Breast epithelium (tissue), 4 donors: ENCODE measurements around the gene CLPX. TPM values are rescaled to one million over a fixed set of nuclear protein-coding genes. Genes with fewer than 3 reads are reported as not detected.
A peak's percentile ranks its signal among the peaks of the same experiment; 100 is the strongest.

Source experiments
- DNase-seq, 2 donors: peaks; one replicate each; pipeline ENCODE4 v3.0.0-alpha.2; 2019; ENCODE audit warnings: low spot score in 2 of 2
- H3K27ac ChIP-seq, 2 donors: fragments of 200-600 bp; sonication (generic) in 1 of 2; one replicate each; pipeline ENCODE4 v1.5.1; 2016 to 2019; ENCODE audit warnings: mild to moderate bottlenecking in 1 of 2
- H3K27me3 ChIP-seq, 2 donors: fragments of 200-600 bp; sonication (generic) in 1 of 2; one replicate each; pipeline versions ENCODE4 v1.5.1 to v1.6.0; 2017 to 2019; ENCODE audit warnings: control low read depth in 1 of 2, mild to moderate bottlenecking in 1 of 2
- H3K36me3 ChIP-seq: fragments of 200-600 bp; one replicate; pipeline ENCODE4 v1.5.1; 2019
- H3K4me1 ChIP-seq, 2 donors: fragments of 200-600 bp; sonication (generic); one replicate each; pipeline ENCODE4 v1.5.1; 2016 to 2019; ENCODE audit warnings: control low read depth in 1 of 2
- H3K4me3 ChIP-seq, 3 donors: fragments of 200-600 bp; sonication (generic); 1 replicate in 2 of 3; 2 replicates in 1 of 3; pipeline ENCODE4 v1.5.1; 2016 to 2019; ENCODE audit warnings: mild to moderate bottlenecking in 3 of 3, moderate library complexity in 2 of 3
- H3K9me3 ChIP-seq, 2 donors: fragments of 200-600 bp; sonication (generic) in 1 of 2; one replicate each; pipeline ENCODE4 v1.5.1; 2016 to 2019; ENCODE audit warnings: control low read depth in 1 of 2
- POLR2A ChIP-seq: fragments of 450-650 bp; IDR thresholded peaks from one replicate; pipeline ENCODE4 v1.6.1; 2016; ENCODE audit warnings: antibody characterized with exemption, mild to moderate bottlenecking, moderate library complexity
- POLR2AphosphoS5 ChIP-seq, 3 donors: sonication (generic); formaldehyde crosslinking; IDR thresholded peaks; one replicate each; pipeline ENCODE4 v1.6.1; 2017; ENCODE audit warnings: antibody characterized with exemption in 3 of 3
- intact Hi-C: fragments of 100-400 bp; cut with DNase I; formaldehyde crosslinking; loops from one replicate; pipeline ENCODE4 v1.15.1; 2023; ENCODE audit warnings: low total_unique reads
- total RNA-seq, 3 donors: library from RNA; depleted of rRNA; stranded (reverse); fragments of >200 nt; gene quantifications; one replicate each; pipeline ENCODE4 v1.1.0, GENCODE V29; 2016
- TF ChIP-seq, protein P1 (sequence below), 3 donors: fragments of 450-650 bp; IDR thresholded peaks; one replicate each; pipeline ENCODE4 v1.5.1; 2016 to 2017; ENCODE audit warnings: antibody characterized with exemption in 3 of 3, mild to moderate bottlenecking in 3 of 3, moderate library complexity in 3 of 3

The CLPX gene
- total RNA-seq, 3 donors from 2014 or later, result 47.5 to 71.9 (median 51.8) TPM

DNA sequence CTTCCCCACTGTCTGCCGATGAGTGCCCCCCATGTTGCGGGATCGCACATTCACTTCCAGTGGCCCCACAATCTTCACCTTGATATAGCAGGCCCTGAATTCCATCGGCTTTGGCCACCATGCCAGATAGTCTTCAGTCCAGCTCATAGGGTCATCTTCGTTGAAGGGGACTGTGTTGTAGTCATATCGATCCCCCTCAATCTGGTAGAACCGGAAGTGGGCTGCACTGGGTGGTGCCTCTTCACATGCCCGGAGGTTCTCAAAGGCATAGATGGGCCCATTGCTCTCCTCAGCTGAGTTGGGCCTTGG is 12.1 kb upstream of the CLPX start:
- H3K27me3 ChIP-seq, result no peaks in the 10 kb centered on the region
- no peaks in the 10 kb centered on the region for H3K36me3 ChIP-seq
- intact Hi-C loops, result no loop called here
- H3K27ac ChIP-seq, result no peak overlapping the region
- DNase-seq, result no peak
- no peak overlapping the region for H3K4me3 ChIP-seq
- TF ChIP-seq POLR2AphosphoS5 (IDR thresholded peaks at IDR 0.05) (no peak), POLR2A (no peak)
- TF ChIP-seq, protein P1, sequence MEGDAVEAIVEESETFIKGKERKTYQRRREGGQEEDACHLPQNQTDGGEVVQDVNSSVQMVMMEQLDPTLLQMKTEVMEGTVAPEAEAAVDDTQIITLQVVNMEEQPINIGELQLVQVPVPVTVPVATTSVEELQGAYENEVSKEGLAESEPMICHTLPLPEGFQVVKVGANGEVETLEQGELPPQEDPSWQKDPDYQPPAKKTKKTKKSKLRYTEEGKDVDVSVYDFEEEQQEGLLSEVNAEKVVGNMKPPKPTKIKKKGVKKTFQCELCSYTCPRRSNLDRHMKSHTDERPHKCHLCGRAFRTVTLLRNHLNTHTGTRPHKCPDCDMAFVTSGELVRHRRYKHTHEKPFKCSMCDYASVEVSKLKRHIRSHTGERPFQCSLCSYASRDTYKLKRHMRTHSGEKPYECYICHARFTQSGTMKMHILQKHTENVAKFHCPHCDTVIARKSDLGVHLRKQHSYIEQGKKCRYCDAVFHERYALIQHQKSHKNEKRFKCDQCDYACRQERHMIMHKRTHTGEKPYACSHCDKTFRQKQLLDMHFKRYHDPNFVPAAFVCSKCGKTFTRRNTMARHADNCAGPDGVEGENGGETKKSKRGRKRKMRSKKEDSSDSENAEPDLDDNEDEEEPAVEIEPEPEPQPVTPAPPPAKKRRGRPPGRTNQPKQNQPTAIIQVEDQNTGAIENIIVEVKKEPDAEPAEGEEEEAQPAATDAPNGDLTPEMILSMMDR (IDR thresholded peaks at IDR 0.05), result no peak
- H3K4me1 ChIP-seq, result no peaks in the 10 kb centered on the region
- H3K9me3 ChIP-seq, result no peaks in the 10 kb centered on the region

DNA sequence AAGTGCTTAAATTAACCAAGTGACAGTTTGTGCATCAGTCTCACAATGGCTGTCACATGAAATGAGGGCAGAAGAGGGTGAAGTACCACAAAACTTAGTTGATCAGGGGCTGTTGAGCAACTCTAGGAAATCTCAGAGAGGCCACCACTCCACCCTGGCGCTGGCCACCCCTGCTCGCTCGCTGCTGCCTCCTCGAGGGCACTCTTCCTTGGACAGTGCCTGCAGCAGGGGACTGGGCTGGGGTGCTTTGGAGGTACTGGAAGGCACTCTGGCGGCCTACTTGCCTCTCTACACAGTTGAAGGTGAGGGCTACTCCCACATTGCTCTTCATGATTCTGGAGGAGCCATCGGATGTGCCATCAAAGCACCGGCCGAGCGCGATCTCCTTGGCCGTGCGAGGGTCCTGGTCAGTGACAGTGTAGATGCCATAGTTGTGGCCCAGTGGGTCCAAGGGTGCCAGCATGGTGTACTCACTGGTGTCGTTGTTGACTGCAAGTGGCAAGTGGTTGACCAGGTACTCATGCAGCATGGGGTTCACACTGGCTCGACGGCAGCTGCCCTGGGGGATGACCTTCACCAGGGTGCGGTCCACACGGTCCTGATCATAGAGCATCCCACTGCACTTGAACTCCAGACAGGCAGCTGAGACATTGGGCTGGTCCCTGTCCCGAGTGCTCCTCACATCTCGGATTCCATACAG is 11.6 kb upstream of the CLPX start:
- Histone ChIP-seq H3K27me3 (no peaks in the 10 kb centered on the region), H3K36me3 (no peaks in the 10 kb centered on the region), H3K4me1 (no peaks in the 10 kb centered on the region), H3K9me3 (no peaks in the 10 kb centered on the region), H3K4me3 (no peak overlapping the region), H3K27ac (no peak overlapping the region)
- TF ChIP-seq POLR2A, result no peak
- TF ChIP-seq, protein P1 (IDR thresholded peaks at IDR 0.05), result no peak
- no peak for TF ChIP-seq POLR2AphosphoS5 (IDR thresholded peaks at IDR 0.05)
- no peak for DNase-seq
- intact Hi-C loops, result no loop called here

DNA sequence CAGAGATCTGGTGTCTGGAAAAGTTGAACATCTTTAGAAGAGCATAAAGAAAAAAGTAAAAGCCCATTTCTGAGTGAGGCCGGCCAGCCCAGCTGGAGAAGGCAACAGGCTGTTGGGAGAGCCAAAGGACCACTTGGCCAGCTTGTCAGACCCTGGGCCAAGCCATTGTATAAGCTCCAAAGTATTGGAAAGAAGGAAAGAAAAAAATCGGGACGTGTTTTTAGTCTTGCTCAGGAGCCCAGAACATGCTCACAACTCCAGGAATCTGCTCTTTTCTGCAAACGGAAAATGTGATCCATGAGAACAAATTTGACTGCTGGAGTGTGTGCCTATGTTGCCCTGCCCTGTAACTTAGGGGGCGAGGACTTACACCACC is 10.4 kb upstream of the CLPX start:
- Histone ChIP-seq H3K27ac (peak overlapping the region; percentile 40 to 80), H3K9me3 (no peaks in the 10 kb centered on the region), H3K4me1 (no peaks in the 10 kb centered on the region), H3K27me3 (no peaks in the 10 kb centered on the region), H3K36me3 (no peaks in the 10 kb centered on the region), H3K4me3 (no peak overlapping the region)
- intact Hi-C loops, result no loop called here
- TF ChIP-seq, protein P1 (IDR thresholded peaks at IDR 0.05), result no peak
- TF ChIP-seq POLR2A (no peak), POLR2AphosphoS5 (IDR thresholded peaks at IDR 0.05) (no peak)
- no peak for DNase-seq

DNA sequence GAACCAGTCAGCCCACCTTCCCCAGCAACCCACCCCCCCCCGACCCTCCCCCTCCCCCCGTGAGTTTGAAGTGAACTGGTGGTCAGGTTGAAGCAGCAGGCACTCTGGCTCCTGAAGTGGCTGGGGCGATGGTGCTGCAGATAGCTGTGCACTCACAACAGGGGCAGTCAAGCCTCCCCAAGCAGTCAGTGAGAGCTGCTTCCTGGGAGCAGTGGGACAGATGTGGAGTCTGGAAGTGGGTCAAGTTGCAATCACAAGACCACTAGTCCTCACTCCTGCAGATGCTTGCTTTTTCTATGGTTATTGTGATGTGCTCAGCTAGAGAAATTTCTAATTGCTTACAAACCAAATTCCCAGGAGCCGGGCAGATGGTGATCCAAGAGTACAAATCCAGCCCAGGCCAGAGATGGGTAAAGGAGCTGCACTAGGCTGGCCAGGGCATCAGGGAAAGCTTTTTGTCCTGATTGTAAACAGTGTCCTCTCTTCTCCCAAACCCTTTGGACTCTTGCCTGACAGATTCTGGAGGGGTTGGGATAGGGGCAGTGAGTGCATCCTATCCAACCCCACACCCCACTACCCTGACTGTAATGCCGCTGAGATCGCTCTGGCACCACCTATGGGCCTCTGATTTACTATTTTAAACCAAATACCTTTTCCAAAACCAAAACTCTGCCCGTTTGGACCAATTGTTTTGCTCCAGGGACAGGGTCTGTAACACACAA is 9.8 kb upstream of the CLPX start:
- Histone ChIP-seq H3K36me3 (no peaks in the 10 kb centered on the region), H3K9me3 (no peaks in the 10 kb centered on the region), H3K4me3 (no peak overlapping the region), H3K27ac (peak overlapping the region; percentile 40 to 80), H3K4me1 (no peaks in the 10 kb centered on the region), H3K27me3 (no peaks in the 10 kb centered on the region)
- intact Hi-C loops, result no loop called here
- TF ChIP-seq POLR2AphosphoS5 (IDR thresholded peaks at IDR 0.05) (no peak), POLR2A (no peak)
- TF ChIP-seq, protein P1 (IDR thresholded peaks at IDR 0.05), result no peak
- DNase-seq, result peak in 1 of 2 donors; percentile 30

DNA sequence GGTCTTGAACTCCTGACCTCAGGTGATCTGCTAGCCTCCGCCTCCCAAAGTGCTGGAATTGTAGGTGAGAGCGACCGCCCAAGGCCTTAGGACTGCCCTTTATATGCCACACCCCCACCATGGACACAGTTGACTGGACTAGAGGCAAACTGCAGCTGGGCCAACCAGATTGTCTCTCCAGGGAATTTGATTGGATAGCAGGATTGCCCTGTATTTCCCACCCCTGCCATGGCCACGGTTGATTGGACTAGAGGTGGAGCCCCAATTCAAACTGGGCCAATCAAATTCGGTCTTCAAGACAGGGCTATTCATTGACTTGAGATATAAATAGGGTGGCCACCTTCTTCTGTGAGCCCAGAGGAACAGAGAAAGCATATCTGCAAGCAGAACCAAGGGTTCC is 6.9 kb upstream of the CLPX start:
- no peak for DNase-seq
- no peaks in the 10 kb centered on the region for H3K9me3 ChIP-seq
- TF ChIP-seq, protein P1 (IDR thresholded peaks at IDR 0.05), result no peak
- TF ChIP-seq POLR2A (no peak), POLR2AphosphoS5 (IDR thresholded peaks at IDR 0.05) (no peak)
- no peaks in the 10 kb centered on the region for H3K4me1 ChIP-seq
- H3K4me3 ChIP-seq, result no peak overlapping the region
- H3K27ac ChIP-seq, result no peak overlapping the region
- H3K36me3 ChIP-seq, result no peaks in the 10 kb centered on the region
- intact Hi-C loops, result no loop called here
- H3K27me3 ChIP-seq, result no peaks in the 10 kb centered on the region
